T-cell (primary cell): ENCODE measurements around the gene BDKRB2. TPM values are rescaled to one million over a fixed set of nuclear protein-coding genes. Genes with fewer than 3 reads are reported as not detected.

Experiments
- ATAC-seq, 4 experiments: fragments of 200-7000 bp in 3 of 4; fragments of 150-1000 bp in 1 of 4; cut with Tn5 transposase; replicated peaks in 1 of 4; 1 replicate in 3 of 4; 2 replicates in 1 of 4; pipeline ENCODE4 v1.10.0; 2021; ENCODE audit warnings: moderate library complexity in 3 of 4, mild to moderate bottlenecking in 2 of 4, moderate number of reproducible peaks in 1 of 4
- CTCF ChIA-PET, 2 donors: fragments of 300-600 bp; sonication (Branson Sonifier 250); formaldehyde crosslinking; loops; one replicate each; lab custom pipeline; 2022; ENCODE audit warnings: antibody characterized with exemption in 2 of 2; lab: Charles Lee
- POLR2A ChIA-PET, 2 donors: fragments of 300-600 bp; sonication (Branson Sonifier 250); formaldehyde crosslinking; loops; one replicate each; lab custom pipeline; 2022; ENCODE audit warnings: antibody characterized with exemption in 2 of 2; lab: Charles Lee
- DNase-seq, 35 experiments: peaks; one replicate each; pipeline versions ENCODE4 v3.0.0 to v3.0.0-alpha.2; 2013 to 2023
- H3K27ac ChIP-seq: one replicate; pipeline ENCODE4 v1.5.1; 2013; ENCODE audit warnings: low read length
- H3K27me3 ChIP-seq, 2 experiments: replicated peaks in 1 of 2; 1 replicate in 1 of 2; 2 replicates in 1 of 2; pipeline versions ENCODE4 v1.6.1 to v1.7.0; 2013; ENCODE audit warnings: low read length in 1 of 2, mixed read lengths in 1 of 2; ENCODE audit not compliant: control insufficient read depth in 2 of 2, insufficient read depth in 2 of 2; ENCODE audit errors: extremely low read depth in 1 of 2
- H3K36me3 ChIP-seq, 2 donors: 1 replicate in 1 of 2; 2 replicates in 1 of 2; pipeline versions ENCODE4 v1.6.1 to v1.7.0; 2013; ENCODE audit warnings: low read length in 1 of 2; ENCODE audit not compliant: control insufficient read depth in 2 of 2, insufficient read depth in 1 of 2; ENCODE audit errors: extremely low read depth in 1 of 2
- H3K4me1 ChIP-seq, 2 experiments: 1 replicate in 1 of 2; 2 replicates in 1 of 2; pipeline versions ENCODE4 v1.6.1 to v1.7.0; 2013; ENCODE audit warnings: low read length in 2 of 2, mixed read lengths in 1 of 2; ENCODE audit not compliant: insufficient read depth in 2 of 2, control insufficient read depth in 1 of 2; ENCODE audit errors: extremely low read depth in 1 of 2
- H3K4me3 ChIP-seq, 2 donors: 1 replicate in 1 of 2; 2 replicates in 1 of 2; pipeline versions ENCODE4 v1.5.1 to v1.7.0; 2013; ENCODE audit warnings: mild to moderate bottlenecking in 2 of 2, low read length in 1 of 2, moderate library complexity in 1 of 2; ENCODE audit not compliant: control insufficient read depth in 1 of 2; ENCODE audit errors: extremely low read depth in 1 of 2
- H3K9me3 ChIP-seq: 2 replicates; pipeline ENCODE4 v1.7.0; 2013
- H3K27ac Mint-ChIP-seq, 2 donors: one replicate each; pipeline ENCODE4 v1.8.0; 2020 to 2021; ENCODE audit warnings: mild to moderate bottlenecking in 2 of 2, mixed read lengths in 2 of 2
- H3K27me3 Mint-ChIP-seq, 2 donors: one replicate each; pipeline ENCODE4 v1.8.0; 2021 to 2022; ENCODE audit warnings: mixed read lengths in 2 of 2
- H3K36me3 Mint-ChIP-seq: one replicate; pipeline ENCODE4 v1.8.0; 2021; ENCODE audit warnings: mixed read lengths
- H3K4me1 Mint-ChIP-seq, 3 donors: one replicate each; pipeline ENCODE4 v1.8.0; 2020 to 2022; ENCODE audit warnings: mixed read lengths in 3 of 3, mild to moderate bottlenecking in 1 of 3
- H3K4me3 Mint-ChIP-seq, 3 donors: one replicate each; pipeline ENCODE4 v1.8.0; 2020 to 2022; ENCODE audit warnings: mild to moderate bottlenecking in 3 of 3, mixed read lengths in 3 of 3, moderate library complexity in 3 of 3
- H3K9me3 Mint-ChIP-seq, 3 donors: one replicate each; pipeline ENCODE4 v1.8.0; 2020 to 2022; ENCODE audit warnings: mixed read lengths in 3 of 3
- WGBS: methylation state at CpG from one replicate; pipeline ENCODE4 v1.1.5; 2013; ENCODE audit warnings: missing lambda C conversion rate; ENCODE audit not compliant: insufficient coverage; 5-methylcytosine and 5-hydroxymethylcytosine counted together
- total RNA-seq, 35 experiments: library from RNA in 6 of 35; stranded (reverse) in 6 of 35; fragments of 120-200 nt in 1 of 35; gene quantifications; one replicate each; pipeline versions ENCODE4 v1.2.1 to v1.2.4 and lab custom pipeline; 2013 to 2026

The BDKRB2 gene
- total RNA-seq, 5 donors from 2014 or later (not counting 1 experiment from before 2014, with no cell fraction given): 0.06 to 0.09 TPM; not detected in 3

GRCh38 chr14:96286251-96286650, 81.6 kb downstream of the BDKRB2 start:
- Mint-ChIP-seq H3K36me3 (peaks cover 54% of the 10 kb centered on the region), H3K27ac (no peak overlapping the region)

GRCh38 chr14:96287856-96288255, 83.2 kb downstream of the BDKRB2 start:
- no peak overlapping the region for H3K27ac ChIP-seq
- ChIA-PET POLR2A (no interaction called here), CTCF (no interaction called here)
- no peak overlapping the region for H3K4me3 ChIP-seq
- H3K9me3 ChIP-seq: no peaks in the 10 kb centered on the region
- no peaks in the 10 kb centered on the region for H3K27me3 ChIP-seq
- H3K4me1 ChIP-seq: no peaks in the 10 kb centered on the region
- WGBS: no CpG with 5 or more reads among the region's 1 CpG
- H3K27ac Mint-ChIP-seq: no peak overlapping the region
- H3K4me3 Mint-ChIP-seq: no peak overlapping the region
- ATAC-seq (no peak), DNase-seq (no peak)
- H3K9me3 Mint-ChIP-seq: no peaks in the 10 kb centered on the region
- H3K36me3 ChIP-seq: peaks cover 8 to 58% of the 10 kb centered on the region in 2 donors
- H3K36me3 Mint-ChIP-seq: peaks cover 55% of the 10 kb centered on the region
- no peaks in the 10 kb centered on the region for H3K27me3 Mint-ChIP-seq
- H3K4me1 Mint-ChIP-seq: no peaks in the 10 kb centered on the region

More at GRCh38 chr14:96286251-96286650, 81.6 kb downstream of the BDKRB2 start:
- Histone ChIP-seq H3K36me3 (peaks cover 13 to 54% of the 10 kb centered on the region in 2 donors), H3K27ac (no peak overlapping the region), H3K9me3 (no peaks in the 10 kb centered on the region), H3K4me1 (no peaks in the 10 kb centered on the region), H3K4me3 (no peak overlapping the region), H3K27me3 (no peaks in the 10 kb centered on the region)
- POLR2A ChIA-PET: no interaction called here
- CTCF ChIA-PET: interaction anchor here in 1 of 2 donors (0.7 kb wide), 1 partner anchor 9 kb away, joined by 3 read pairs; no protein-coding TSS in a partner anchor
- Mint-ChIP-seq H3K9me3 (no peaks in the 10 kb centered on the region), H3K4me1 (no peaks in the 10 kb centered on the region), H3K27me3 (no peaks in the 10 kb centered on the region), H3K4me3 (no peak overlapping the region)
- ATAC-seq (no peak), DNase-seq (no peak)
- no CpG with 5 or more reads among the region's 1 CpG for WGBS

Other genes starting within 250 kb of the BDKRB2 start
- 1 to 10 TPM; 3.5 to 8.4 (median 5.2) TPM for gene C14orf132, start 165.5 kb upstream of the BDKRB2 start, total RNA-seq
- not detected for gene BDKRB1, start 51.4 kb downstream of the BDKRB2 start, total RNA-seq
- 10 to 100 TPM; 27.7 to 37.3 (median 31.5) TPM for gene ATG2B, start 158.5 kb downstream of the BDKRB2 start, total RNA-seq
- 10 to 100 TPM in 4 of 5 donors, 1 to 10 TPM in 1; 5.9 to 18.8 (median 15.0) TPM for gene GSKIP, start 158.7 kb downstream of the BDKRB2 start, total RNA-seq
- under 1 TPM in 2 of 5 donors, not detected in 3; 0.13 to 0.20 TPM for gene AK7, start 187.3 kb downstream of the BDKRB2 start, total RNA-seq